IMR-90 (cell line): ENCODE data around the gene POFUT2. TPM values are rescaled to one million over a fixed set of nuclear protein-coding genes. Genes with fewer than 3 reads are reported as not detected.

Experiments
- ATAC-seq: fragments of 200-7000 bp; cut with Tn5 transposase; 2 replicates; pipeline ENCODE4 v1.9.1; 2020; ENCODE audit warnings: low read depth, mild to moderate bottlenecking, moderate library complexity
- BruUV-seq: library from RNA; stranded (reverse); fragments of 400-500 nt; replicated peaks from 2 replicates; lab custom pipeline; 2021; lab: Mats Ljungman, UMichigan
- CTCF ChIA-PET: fragments of 300-600 bp; formaldehyde crosslinking; extraction: SDS; loops from one replicate; lab custom pipeline; 2021; ENCODE audit warnings: antibody characterized with exemption; lab: Yijun Ruan, JAX
- POLR2A ChIA-PET: fragments of 300-600 bp; sonication (Branson Sonifier 250); formaldehyde crosslinking; loops from one replicate; lab custom pipeline; 2022; ENCODE audit warnings: antibody characterized with exemption; ENCODE audit not compliant: unreplicated experiment; lab: Charles Lee
- DNase-seq: peaks from one replicate; pipeline ENCODE4 v3.0.0; 2013
- H2AFZ ChIP-seq: replicated peaks from 2 replicates; pipeline ENCODE3; 2013; ENCODE audit warnings: low read length, mild to moderate bottlenecking; ENCODE audit not compliant: poor library complexity
- H2AK5ac ChIP-seq: 2 replicates; pipeline ENCODE4 v1.6.1; 2013; ENCODE audit warnings: low read depth, low read length, inconsistent platforms
- H2AK9ac ChIP-seq: replicated peaks from 2 replicates; pipeline ENCODE3; 2013; ENCODE audit warnings: mild to moderate bottlenecking, low read depth, low read length, moderate library complexity; ENCODE audit not compliant: poor library complexity
- H2BK120ac ChIP-seq: 2 replicates; pipeline ENCODE4 v1.6.1; 2013; ENCODE audit warnings: low read depth, low read length, inconsistent platforms
- H2BK15ac ChIP-seq: 3 replicates; pipeline ENCODE4 v1.6.1; 2013; ENCODE audit warnings: low read depth, low read length, inconsistent platforms
- H2BK20ac ChIP-seq: 2 replicates; pipeline ENCODE4 v1.6.1; 2013; ENCODE audit warnings: low read depth, mild to moderate bottlenecking, inconsistent platforms, low read length, moderate library complexity
- H2BK5ac ChIP-seq: 2 replicates; pipeline ENCODE4 v1.6.1; 2013; ENCODE audit warnings: mild to moderate bottlenecking, low read depth, low read length, inconsistent platforms; ENCODE audit not compliant: poor library complexity, severe bottlenecking
- H3K14ac ChIP-seq: replicated peaks from 2 replicates; pipeline ENCODE4 v1.6.1; 2013; ENCODE audit warnings: low read depth, low read length, inconsistent platforms
- H3K18ac ChIP-seq: 2 replicates; pipeline ENCODE4 v1.6.1; 2013; ENCODE audit warnings: low read depth, low read length, control low read depth
- H3K23ac ChIP-seq: 2 replicates; pipeline ENCODE4 v1.6.1; 2013; ENCODE audit warnings: low read depth, low read length, inconsistent platforms
- H3K27ac ChIP-seq: 2 replicates; pipeline ENCODE4 v1.5.1; 2013; ENCODE audit warnings: mild to moderate bottlenecking, control low read depth, low read length; ENCODE audit not compliant: insufficient read depth
- H3K27me3 ChIP-seq: 2 replicates; pipeline ENCODE4 v1.6.1; 2013; ENCODE audit warnings: low read length; ENCODE audit not compliant: control insufficient read depth, insufficient read depth
- H3K36me3 ChIP-seq: 2 replicates; pipeline ENCODE4 v1.6.1; 2013; ENCODE audit warnings: low read length, mixed read lengths; ENCODE audit not compliant: control insufficient read depth, insufficient read depth
- H3K4ac ChIP-seq: 2 replicates; pipeline ENCODE4 v1.6.1; 2013; ENCODE audit warnings: low read depth, low read length, inconsistent platforms
- H3K4me1 ChIP-seq: 2 replicates; pipeline ENCODE4 v1.6.1; 2013; ENCODE audit warnings: low read length, mixed read lengths; ENCODE audit not compliant: control insufficient read depth, insufficient read depth
- H3K4me2 ChIP-seq: 2 replicates; pipeline ENCODE4 v1.6.1; 2013; ENCODE audit warnings: low read depth, mild to moderate bottlenecking, control low read depth, low read length, moderate library complexity
- H3K4me3 ChIP-seq: 2 replicates; pipeline ENCODE4 v1.5.1; 2013; ENCODE audit warnings: low read depth, mild to moderate bottlenecking, control low read depth, low read length, moderate library complexity; ENCODE audit not compliant: insufficient read depth
- H3K56ac ChIP-seq: 2 replicates; pipeline ENCODE4 v1.6.1; 2013; ENCODE audit warnings: low read length, inconsistent platforms; ENCODE audit not compliant: insufficient read depth; ENCODE audit errors: extremely low read depth
- H3K79me1 ChIP-seq, 2 experiments: 2 replicates each; pipeline ENCODE4 v1.6.1; 2013; ENCODE audit warnings: low read length in 2 of 2, inconsistent platforms in 1 of 2, low read depth in 1 of 2
- H3K9ac ChIP-seq: 2 replicates; pipeline ENCODE4 v1.6.1; 2013; ENCODE audit warnings: low read depth, low read length, control low read depth
- H3K9me1 ChIP-seq: 2 replicates; pipeline ENCODE4 v1.6.1; 2013; ENCODE audit warnings: low read length, inconsistent platforms; ENCODE audit not compliant: insufficient read depth
- H3K9me3 ChIP-seq: 2 replicates; pipeline ENCODE4 v1.6.1; 2013; ENCODE audit warnings: low read length; ENCODE audit not compliant: control insufficient read depth, insufficient read depth
- H4K20me1 ChIP-seq: 2 replicates; pipeline ENCODE4 v1.6.1; 2013; ENCODE audit warnings: low read length, inconsistent platforms; ENCODE audit not compliant: insufficient read depth
- H4K5ac ChIP-seq: 2 replicates; pipeline ENCODE4 v1.6.1; 2013; ENCODE audit warnings: mild to moderate bottlenecking, low read depth, low read length, control low read depth
- H4K8ac ChIP-seq, 2 experiments: 2 replicates each; pipeline ENCODE4 v1.6.1; 2013; ENCODE audit warnings: low read depth in 2 of 2, low read length in 2 of 2, control low read depth in 1 of 2, inconsistent platforms in 1 of 2
- H4K91ac ChIP-seq: 2 replicates; pipeline ENCODE4 v1.6.1; 2013; ENCODE audit warnings: low read depth, low read length, inconsistent platforms; ENCODE audit not compliant: insufficient read depth
- BHLHE40 ChIP-seq: fragments of 150-350 bp; IDR thresholded peaks from 2 replicates; pipeline ENCODE4 v1.6.1; 2016; ENCODE audit warnings: mild to moderate bottlenecking, low read depth, low read length
- CEBPB ChIP-seq: IDR thresholded peaks from 2 replicates; pipeline ENCODE4 v1.6.1; 2012; ENCODE audit warnings: low read depth, low read length, improper control_type of control experiment
- CHD1 ChIP-seq: IDR thresholded peaks from 2 replicates; pipeline ENCODE4 v1.6.1; 2012; ENCODE audit warnings: low read depth, low read length, improper control_type of control experiment
- CTCF ChIP-seq: conservative IDR thresholded peaks from 2 replicates; pipeline ENCODE4 v1.5.1; 2012; ENCODE audit warnings: mild to moderate bottlenecking, low read depth, low read length, improper control_type of control experiment
- FOS ChIP-seq: fragments of 150-350 bp; IDR thresholded peaks from 2 replicates; pipeline ENCODE4 v1.6.1; 2016; ENCODE audit warnings: low read depth, low read length
- MAFK ChIP-seq: IDR thresholded peaks from 2 replicates; pipeline ENCODE4 v1.6.1; 2012; ENCODE audit warnings: low read depth, low read length, improper control_type of control experiment
- MAZ ChIP-seq: IDR thresholded peaks from 2 replicates; pipeline ENCODE4 v1.6.1; 2012; ENCODE audit warnings: low read depth, mild to moderate bottlenecking, low read length, improper control_type of control experiment, moderate library complexity, borderline replicate concordance
- MXI1 ChIP-seq: IDR thresholded peaks from 2 replicates; pipeline ENCODE4 v1.6.1; 2012; ENCODE audit warnings: low read depth, mild to moderate bottlenecking, low read length, moderate library complexity, borderline replicate concordance
- NFE2L2 ChIP-seq: fragments of 150-350 bp; IDR thresholded peaks from 2 replicates; pipeline ENCODE4 v1.6.1; 2016; ENCODE audit warnings: low read depth, mild to moderate bottlenecking, low read length
- POLR2A ChIP-seq: IDR thresholded peaks from 2 replicates; pipeline ENCODE4 v1.6.1; 2012; ENCODE audit warnings: mild to moderate bottlenecking, low read depth, low read length
- RAD21 ChIP-seq: IDR thresholded peaks from 2 replicates; pipeline ENCODE4 v1.6.1; 2012; ENCODE audit warnings: low read length, improper control_type of control experiment
- RCOR1 ChIP-seq: IDR thresholded peaks from 2 replicates; pipeline ENCODE4 v1.6.1; 2012; ENCODE audit warnings: mild to moderate bottlenecking, low read length, improper control_type of control experiment; ENCODE audit not compliant: insufficient replicate concordance
- RFX5 ChIP-seq: IDR thresholded peaks from 2 replicates; pipeline ENCODE4 v1.8.0; 2012; ENCODE audit warnings: low read depth, mild to moderate bottlenecking, low read length, moderate library complexity
- SMC3 ChIP-seq: fragments of 150-350 bp; IDR thresholded peaks from 2 replicates; pipeline ENCODE4 v1.6.1; 2016; ENCODE audit warnings: low read depth, mild to moderate bottlenecking, antibody characterized with exemption, low read length, moderate library complexity
- WGBS, 2 experiments: methylation state at CpG; one replicate each; pipeline versions ENCODE4 v1.1.5 to v1.1.7; 2013; ENCODE audit warnings: missing lambda C conversion rate in 2 of 2; ENCODE audit not compliant: insufficient read length in 1 of 2; ENCODE audit errors: extremely low coverage in 2 of 2; 5-methylcytosine and 5-hydroxymethylcytosine counted together
- dilution Hi-C: fragments of 300-500 bp; cut with HindIII; formaldehyde crosslinking; loops from one replicate; pipeline ENCODE4 v1.14.3; 2018; ENCODE audit warnings: low sequenced_read_pairs; ENCODE audit not compliant: unreplicated experiment
- in situ Hi-C: fragments of 300-500 bp; cut with MboI; formaldehyde crosslinking; loops from 3 replicates; pipeline ENCODE4 v1.14.3; 2019; ENCODE audit warnings: low sequenced_read_pairs, inconsistent platforms, mixed read lengths
- intact Hi-C: fragments of 100-400 bp; cut with micrococcal nuclease; formaldehyde crosslinking; loops from 2 replicates; pipeline ENCODE4 v1.10.0; 2022
- polyA plus RNA-seq, 3 experiments: library from polyadenylated mRNA; depleted of rRNA; stranded (reverse); fragments of >200 nt; gene quantifications; 2 replicates each; pipeline ENCODE4 v1.2.3, GENCODE V29; 2012; ENCODE audit warnings: low replicate concordance in 1 of 3
- total RNA-seq: library from RNA; depleted of rRNA; stranded (reverse); fragments of >200 nt; gene quantifications from 2 replicates; pipeline ENCODE4 v1.2.3, GENCODE V29; 2012
- TF ChIP-seq, protein P1 (sequence below): fragments of 150-350 bp; IDR thresholded peaks from 2 replicates; pipeline ENCODE4 v1.6.1; 2016; ENCODE audit warnings: low read depth, mild to moderate bottlenecking, low read length, moderate library complexity, borderline replicate concordance

The POFUT2 gene
- total and polyA plus RNA-seq, 2 of the 4 experiments (the other 2 are of a cell fraction), result 18.8 to 59.3 TPM

GRCh38 chr21:45294509-45295291, 7.0 kb upstream of the POFUT2 start:
- Histone ChIP-seq H3K4ac (peak overlapping the region; percentile 99), H3K9me1 (peaks cover 14% of the 10 kb centered on the region), H4K8ac (peak overlapping the region; percentile 96 to 97), H2BK15ac (peak overlapping the region; percentile 93), H3K27ac (peak overlapping the region; percentile 98), H3K4me2 (peak overlapping the region; percentile 8), H3K9me3 (no peaks in the 10 kb centered on the region), H2AFZ (peak overlapping the region; percentile 84), H3K4me3 (no peak overlapping the region), H3K36me3 (peaks cover 4% of the 10 kb centered on the region), H2BK20ac (peak overlapping the region; percentile 98), H2BK5ac (peak overlapping the region; percentile 97), H3K79me1 (peaks cover 15 to 64% of the 10 kb centered on the region in 2 experiments), H3K4me1 (peaks cover 36% of the 10 kb centered on the region), H2AK5ac (peak overlapping the region; percentile 99), H3K9ac (peak overlapping the region; percentile 75), H3K56ac (peak overlapping the region; percentile 85), H4K20me1 (no peaks in the 10 kb centered on the region; the same call in 1 of the 2 replicates), H3K14ac (peak overlapping the region; percentile 97), H2BK120ac (peak overlapping the region; percentile 95), H2AK9ac (peak overlapping the region; percentile 86), H4K91ac (peak overlapping the region; percentile 99), H3K23ac (peak overlapping the region; percentile 87), H3K27me3 (no peaks in the 10 kb centered on the region), H3K18ac (peak overlapping the region; percentile 89), H4K5ac (peak overlapping the region; percentile 91)
- POLR2A ChIA-PET, result interaction anchor here (0.7 to 1.4 kb wide), 3 partner anchors 14 to 429 kb away, joined by 4 read pairs; no protein-coding TSS in a partner anchor
- WGBS, 2 experiments, result 38% methylated on average over 16 of the region's 40 CpGs; no CpG with 5 or more reads in 1 of the 2 experiments
- in situ Hi-C loops (loop anchor here (5.0 kb wide), 2 partner anchors 153 to 528 kb away; no protein-coding TSS in a partner anchor), dilution Hi-C loops (no loop called here), intact Hi-C loops (loop anchor here (1.0 to 5.0 kb wide), 5 partner anchors 70 to 628 kb away; no protein-coding TSS in a partner anchor)
- CTCF ChIA-PET, result interaction anchor here (1.0 kb wide), 1 partner anchor 154 kb away, joined by 3 read pairs; no protein-coding TSS in a partner anchor
- no TSS peak for BruUV-seq
- DNase-seq (peak; percentile 100), ATAC-seq (peak; percentile 81)
- TF ChIP-seq RAD21, result peak; percentile 50
- TF ChIP-seq RFX5, result no peak
- TF ChIP-seq MXI1, result peak; percentile 77; the same call in 1 of the 2 replicates
- TF ChIP-seq BHLHE40, result peak; percentile 33
- no peak for TF ChIP-seq CTCF
- peak; percentile 93 for TF ChIP-seq FOS
- peak; percentile 79 for TF ChIP-seq MAZ
- TF ChIP-seq NFE2L2, result peak; percentile 96
- TF ChIP-seq SMC3, result peak; percentile 42; the same call in 1 of the 2 replicates
- peak; percentile 3; the same call in 1 of the 2 replicates for TF ChIP-seq CHD1
- peak; percentile 30 for TF ChIP-seq POLR2A
- TF ChIP-seq CEBPB, result no peak
- TF ChIP-seq, protein P1, sequence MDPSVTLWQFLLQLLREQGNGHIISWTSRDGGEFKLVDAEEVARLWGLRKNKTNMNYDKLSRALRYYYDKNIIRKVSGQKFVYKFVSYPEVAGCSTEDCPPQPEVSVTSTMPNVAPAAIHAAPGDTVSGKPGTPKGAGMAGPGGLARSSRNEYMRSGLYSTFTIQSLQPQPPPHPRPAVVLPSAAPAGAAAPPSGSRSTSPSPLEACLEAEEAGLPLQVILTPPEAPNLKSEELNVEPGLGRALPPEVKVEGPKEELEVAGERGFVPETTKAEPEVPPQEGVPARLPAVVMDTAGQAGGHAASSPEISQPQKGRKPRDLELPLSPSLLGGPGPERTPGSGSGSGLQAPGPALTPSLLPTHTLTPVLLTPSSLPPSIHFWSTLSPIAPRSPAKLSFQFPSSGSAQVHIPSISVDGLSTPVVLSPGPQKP, result no peak
- TF ChIP-seq RCOR1, result no peak
- peak; percentile 89 for TF ChIP-seq MAFK
